Transverse colon (tissue), 4 donors: Measurements from ENCODE around the gene TBC1D17. TPM values are rescaled to one million over a fixed set of nuclear protein-coding genes. Genes with fewer than 3 reads are reported as not detected.

Experiments
- DNase-seq: peaks from one replicate; pipeline ENCODE4 v3.0.0-alpha.2; 2019
- H3K27ac ChIP-seq, 4 donors: fragments of 200-600 bp; sonication (generic); 2 replicates each; pipeline ENCODE4 v1.5.1; 2016 to 2018; ENCODE audit warnings: inconsistent platforms in 4 of 4
- H3K27me3 ChIP-seq: fragments of 200-600 bp; sonication (generic); 2 replicates; pipeline ENCODE4 v1.5.1; 2017; ENCODE audit warnings: inconsistent platforms
- H3K36me3 ChIP-seq, 4 donors: fragments of 200-600 bp; sonication (generic); 2 replicates each; pipeline ENCODE4 v1.5.1; 2017 to 2019; ENCODE audit warnings: inconsistent platforms in 4 of 4
- H3K4me1 ChIP-seq, 4 donors: fragments of 200-600 bp; sonication (generic); 2 replicates each; pipeline ENCODE4 v1.5.1; 2017 to 2020; ENCODE audit warnings: inconsistent platforms in 4 of 4
- H3K4me3 ChIP-seq, 4 donors: fragments of 200-600 bp; sonication (generic); 1 replicate in 1 of 4; 2 replicates in 3 of 4; pipeline versions ENCODE4 v1.5.1 to v1.6.1; 2017 to 2019; ENCODE audit warnings: inconsistent platforms in 4 of 4
- H3K9me3 ChIP-seq, 2 donors: fragments of 200-600 bp; sonication (generic); 2 replicates each; pipeline ENCODE4 v1.5.1; 2017 to 2019; ENCODE audit warnings: inconsistent platforms in 2 of 2
- EP300 ChIP-seq: sonication (generic); formaldehyde crosslinking; IDR thresholded peaks from one replicate; pipeline ENCODE4 v1.6.1; 2017; ENCODE audit warnings: antibody characterized with exemption, low read depth
- POLR2A ChIP-seq: fragments of 450-650 bp; IDR thresholded peaks from one replicate; pipeline ENCODE4 v1.6.1; 2016; ENCODE audit warnings: antibody characterized with exemption, mild to moderate bottlenecking, moderate library complexity
- POLR2AphosphoS5 ChIP-seq, 3 donors: sonication (generic); formaldehyde crosslinking; IDR thresholded peaks; one replicate each; pipeline ENCODE4 v1.6.1; 2016; ENCODE audit warnings: antibody characterized with exemption in 3 of 3
- WGBS, 2 donors: methylation state at CpG; one replicate each; pipeline ENCODE4 v1.1.5; 2018; ENCODE audit warnings: low coverage in 1 of 2; 5-methylcytosine and 5-hydroxymethylcytosine counted together
- in situ Hi-C, 4 donors: fragments of 200-750 bp; cut with MboI; loops; one replicate each; pipeline versions ENCODE4 v1.15.0 to v1.15.1; 2017; ENCODE audit warnings: low sequenced_read_pairs in 3 of 4, low pct_ligation_motif_present in 1 of 4, low pct_unique_long_range_greater_than_20kb in 1 of 4
- intact Hi-C: fragments of 100-400 bp; cut with DNase I; formaldehyde crosslinking; loops from one replicate; pipeline ENCODE4 v1.15.1; 2023; ENCODE audit warnings: low total_unique reads
- total RNA-seq, 4 donors: library from RNA; depleted of rRNA; stranded (reverse); fragments of >200 nt; gene quantifications; one replicate each; pipeline ENCODE4 v1.1.0, GENCODE V29; 2016
- TF ChIP-seq, protein P1 (sequence below), 5 experiments: fragments of 200-600 bp in 3 of 5; fragments of 450-650 bp in 2 of 5; sonication (generic) in 3 of 5; IDR thresholded peaks; 1 replicate in 2 of 5; 2 replicates in 3 of 5; pipeline ENCODE4 v1.5.1; 2016 to 2017; ENCODE audit warnings: antibody characterized with exemption in 5 of 5, inconsistent platforms in 3 of 5, mild to moderate bottlenecking in 2 of 5, moderate library complexity in 1 of 5

TBC1D17 gene
- total RNA-seq, 4 donors from 2014 or later: 26.4 to 80.8 (median 47.9) TPM

DNA sequence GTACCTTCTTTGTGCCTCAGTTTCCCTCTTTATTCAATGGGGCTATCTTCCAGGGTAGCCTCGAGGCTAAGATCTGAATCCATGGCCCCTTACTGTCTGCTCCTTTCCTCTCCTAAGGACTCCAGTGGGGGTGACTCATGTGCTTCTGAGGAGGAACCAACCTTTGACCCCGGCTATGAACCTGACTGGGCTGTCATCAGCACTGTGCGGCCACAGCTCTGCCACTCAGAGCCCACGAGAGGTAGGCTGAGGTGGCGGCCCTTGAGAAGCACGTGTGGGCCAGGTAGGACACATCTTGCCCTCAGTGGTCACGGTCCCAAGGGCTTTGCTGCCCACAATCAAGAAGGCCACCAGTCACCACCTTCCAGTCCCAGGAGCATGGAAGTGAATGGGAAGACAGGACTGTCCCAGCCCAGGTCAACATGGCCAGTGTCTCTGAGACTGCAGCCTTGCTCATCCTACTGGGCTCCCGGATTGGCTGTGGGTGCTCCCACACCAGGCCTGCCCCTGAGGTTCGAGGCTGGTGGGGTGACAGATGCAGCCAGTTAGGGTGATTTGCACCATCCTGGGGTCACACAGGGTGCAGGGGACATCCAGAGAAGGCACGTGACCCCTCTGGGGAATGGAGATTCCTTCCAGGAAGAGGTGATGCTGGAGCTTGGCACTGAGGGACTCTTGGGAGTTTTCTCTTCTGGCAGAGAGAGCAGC lies 2.8 kb downstream of the TBC1D17 start:
- intact Hi-C loops (loop anchor here (5.0 kb wide), 1 partner anchor 622 kb away; no protein-coding TSS in a partner anchor), in situ Hi-C loops (no loop called here)
- peaks cover 0 to 50% (median 27%) of the 10 kb centered on the region in 4 donors for H3K36me3 ChIP-seq
- 80 to 91% methylated on average over 1 to 10 of the region's 10 CpGs for WGBS, 2 donors
- TF ChIP-seq, protein P1, sequence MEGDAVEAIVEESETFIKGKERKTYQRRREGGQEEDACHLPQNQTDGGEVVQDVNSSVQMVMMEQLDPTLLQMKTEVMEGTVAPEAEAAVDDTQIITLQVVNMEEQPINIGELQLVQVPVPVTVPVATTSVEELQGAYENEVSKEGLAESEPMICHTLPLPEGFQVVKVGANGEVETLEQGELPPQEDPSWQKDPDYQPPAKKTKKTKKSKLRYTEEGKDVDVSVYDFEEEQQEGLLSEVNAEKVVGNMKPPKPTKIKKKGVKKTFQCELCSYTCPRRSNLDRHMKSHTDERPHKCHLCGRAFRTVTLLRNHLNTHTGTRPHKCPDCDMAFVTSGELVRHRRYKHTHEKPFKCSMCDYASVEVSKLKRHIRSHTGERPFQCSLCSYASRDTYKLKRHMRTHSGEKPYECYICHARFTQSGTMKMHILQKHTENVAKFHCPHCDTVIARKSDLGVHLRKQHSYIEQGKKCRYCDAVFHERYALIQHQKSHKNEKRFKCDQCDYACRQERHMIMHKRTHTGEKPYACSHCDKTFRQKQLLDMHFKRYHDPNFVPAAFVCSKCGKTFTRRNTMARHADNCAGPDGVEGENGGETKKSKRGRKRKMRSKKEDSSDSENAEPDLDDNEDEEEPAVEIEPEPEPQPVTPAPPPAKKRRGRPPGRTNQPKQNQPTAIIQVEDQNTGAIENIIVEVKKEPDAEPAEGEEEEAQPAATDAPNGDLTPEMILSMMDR (IDR thresholded peaks at IDR 0.05): no peak
- TF ChIP-seq EP300 (no peak), POLR2AphosphoS5 (IDR thresholded peaks at IDR 0.05) (no peak), POLR2A (no peak)
- no peak overlapping the region for H3K4me3 ChIP-seq
- H3K27me3 ChIP-seq: no peaks in the 10 kb centered on the region
- H3K4me1 ChIP-seq: peaks cover 8 to 18% (median 13%) of the 10 kb centered on the region in 4 donors
- H3K27ac ChIP-seq: no peak overlapping the region
- DNase-seq: no peak
- H3K9me3 ChIP-seq: no peaks in the 10 kb centered on the region

DNA sequence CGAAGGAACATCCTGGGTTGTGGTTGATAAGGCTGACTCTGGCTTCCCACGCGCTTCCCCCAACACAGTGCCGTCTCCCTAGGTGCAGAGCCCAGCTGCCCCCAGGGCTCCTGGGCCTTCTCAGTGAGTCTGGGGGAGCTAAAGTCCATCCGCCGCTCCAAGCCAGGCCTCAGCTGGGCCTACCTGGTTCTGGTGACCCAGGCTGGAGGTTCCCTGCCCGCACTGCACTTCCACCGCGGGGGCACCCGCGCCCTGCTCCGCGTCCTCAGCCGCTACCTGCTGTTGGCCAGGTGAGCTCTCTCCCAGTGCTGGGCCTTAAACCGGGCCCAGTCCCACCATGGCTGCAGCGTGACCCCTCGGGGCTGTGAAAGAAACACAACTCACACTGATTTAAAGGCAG lies 3.7 kb downstream of the TBC1D17 start:
- no peaks in the 10 kb centered on the region for H3K9me3 ChIP-seq
- H3K4me3 ChIP-seq: no peak overlapping the region
- WGBS, 2 donors: 93% methylated on average over 3 to 17 of the region's 17 CpGs
- H3K27me3 ChIP-seq: no peaks in the 10 kb centered on the region
- intact Hi-C loops: loop anchor here (5.0 kb wide), 1 partner anchor 621 kb away; no protein-coding TSS in a partner anchor
- H3K27ac ChIP-seq: no peak overlapping the region
- peaks cover 7 to 11% (median 7%) of the 10 kb centered on the region in 4 donors for H3K4me1 ChIP-seq
- in situ Hi-C loops: no loop called here
- DNase-seq: peak; percentile 6
- TF ChIP-seq, protein P1 (IDR thresholded peaks at IDR 0.05): no peak
- TF ChIP-seq POLR2AphosphoS5 (IDR thresholded peaks at IDR 0.05) (no peak), EP300 (no peak), POLR2A (no peak)
- H3K36me3 ChIP-seq: peaks cover 0 to 50% (median 27%) of the 10 kb centered on the region in 4 donors

DNA sequence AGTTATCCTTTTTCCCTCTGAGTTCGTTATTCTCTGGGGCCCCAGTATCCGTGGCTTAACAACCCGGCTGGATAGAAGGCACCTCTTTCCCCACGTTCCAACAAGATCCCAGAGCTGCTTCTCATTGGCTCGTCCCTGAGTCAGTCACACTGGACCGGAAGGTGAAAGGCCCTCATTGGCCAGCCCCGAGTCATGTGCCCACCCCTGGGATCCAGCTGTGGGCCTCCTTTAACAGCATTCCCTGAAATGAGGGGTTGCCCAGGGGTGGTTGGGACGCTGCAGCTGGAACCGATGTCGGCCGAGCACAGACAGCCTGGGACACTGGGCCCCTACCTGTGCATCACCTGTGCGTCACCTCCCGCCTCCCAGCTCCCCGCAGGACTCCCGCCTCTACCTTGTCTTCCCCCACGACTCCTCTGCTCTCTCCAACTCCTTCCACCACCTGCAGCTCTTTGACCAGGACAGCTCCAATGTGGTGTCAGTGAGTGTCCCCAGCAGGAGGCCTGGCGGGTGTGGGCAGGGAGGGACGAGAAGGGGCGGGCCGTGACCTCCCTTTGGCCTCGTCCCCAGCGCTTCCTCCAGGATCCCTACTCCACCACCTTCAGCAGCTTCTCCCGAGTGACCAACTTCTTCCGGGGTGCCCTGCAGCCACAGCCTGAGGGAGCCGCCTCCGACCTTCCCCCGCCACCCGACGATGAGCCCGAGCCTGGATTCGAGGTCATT lies 4.3 kb downstream of the TBC1D17 start:
- intact Hi-C loops: loop anchor here (5.0 kb wide), 1 partner anchor 620 kb away; no protein-coding TSS in a partner anchor
- H3K27ac ChIP-seq: no peak overlapping the region
- H3K27me3 ChIP-seq: no peaks in the 10 kb centered on the region
- TF ChIP-seq POLR2AphosphoS5 (IDR thresholded peaks at IDR 0.05) (no peak), POLR2A (no peak), EP300 (no peak)
- TF ChIP-seq, protein P1 (IDR thresholded peaks at IDR 0.05): no peak
- 88 to 92% methylated on average over 12 to 29 of the region's 31 CpGs for WGBS, 2 donors
- peaks cover 0 to 50% (median 27%) of the 10 kb centered on the region in 4 donors for H3K36me3 ChIP-seq
- in situ Hi-C loops: no loop called here
- DNase-seq: no peak
- no peak overlapping the region for H3K4me3 ChIP-seq
- no peaks in the 10 kb centered on the region for H3K9me3 ChIP-seq
- peaks cover 7 to 11% (median 7%) of the 10 kb centered on the region in 4 donors for H3K4me1 ChIP-seq

DNA sequence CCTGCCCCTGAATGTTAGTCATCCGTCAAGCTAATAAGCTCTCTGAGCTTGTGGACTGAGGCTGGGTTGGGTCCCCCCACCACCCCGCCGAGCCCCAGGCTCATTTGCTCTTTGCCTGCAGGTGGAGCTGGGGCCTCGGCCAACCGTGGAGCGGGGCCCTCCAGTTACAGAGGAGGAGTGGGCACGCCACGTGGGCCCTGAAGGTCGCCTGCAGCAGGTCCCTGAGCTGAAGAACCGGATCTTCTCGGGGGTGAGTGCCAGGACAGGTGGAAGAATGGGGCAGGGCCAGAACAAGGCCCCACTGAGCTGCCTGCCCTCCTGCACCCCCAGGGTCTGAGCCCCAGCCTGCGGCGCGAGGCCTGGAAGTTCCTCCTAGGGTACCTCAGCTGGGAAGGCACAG lies 5.1 kb downstream of the TBC1D17 start:
- H3K27me3 ChIP-seq: no peaks in the 10 kb centered on the region
- DNase-seq: no peak
- H3K9me3 ChIP-seq: no peaks in the 10 kb centered on the region
- peaks cover 0 to 50% (median 27%) of the 10 kb centered on the region in 4 donors for H3K36me3 ChIP-seq
- intact Hi-C loops: loop anchor here (5.0 kb wide), 1 partner anchor 620 kb away; no protein-coding TSS in a partner anchor
- peaks cover 7 to 14% (median 7%) of the 10 kb centered on the region in 4 donors for H3K4me1 ChIP-seq
- 97% methylated on average over 13 of the region's 14 CpGs; no CpG with 5 or more reads in 1 of the 2 donors for WGBS, 2 donors
- no peak overlapping the region for H3K27ac ChIP-seq
- TF ChIP-seq, protein P1 (IDR thresholded peaks at IDR 0.05): no peak
- TF ChIP-seq EP300 (no peak), POLR2A (no peak)
- H3K4me3 ChIP-seq: no peak overlapping the region
- in situ Hi-C loops: no loop called here
